HepG2 (cell line): ENCODE data around the gene DNAJC2. TPM values are rescaled to one million over a fixed set of nuclear protein-coding genes. Genes with fewer than 3 reads are reported as not detected.

Experiments
- DPF2 ChIP-seq: sonication (generic); formaldehyde crosslinking; IDR thresholded peaks from 2 replicates; pipeline ENCODE4 v1.4.0; 2020; ENCODE audit warnings: mild to moderate bottlenecking, low read depth, missing genetic modification reagents, borderline replicate concordance
- GFI1 ChIP-seq: sonication (generic); formaldehyde crosslinking; IDR thresholded peaks from 2 replicates; pipeline ENCODE4 v1.5.0; 2020; ENCODE audit warnings: missing genetic modification reagents, mild to moderate bottlenecking, borderline replicate concordance
- HIVEP1 ChIP-seq: sonication (generic); formaldehyde crosslinking; IDR thresholded peaks from 2 replicates; pipeline ENCODE4 v1.4.0; 2020; ENCODE audit warnings: mild to moderate bottlenecking, missing genetic modification reagents
- POGK ChIP-seq: sonication (generic); formaldehyde crosslinking; conservative IDR thresholded peaks from 2 replicates; pipeline ENCODE4 v1.8.0; 2022; ENCODE audit warnings: mild to moderate bottlenecking, moderate library complexity, missing genetic modification reagents
- TOE1 ChIP-seq: sonication (generic); formaldehyde crosslinking; IDR thresholded peaks from 2 replicates; pipeline ENCODE4 v1.4.0; 2020; ENCODE audit warnings: mild to moderate bottlenecking, missing genetic modification reagents
- ZC3H13 ChIP-seq: sonication (generic); formaldehyde crosslinking; IDR thresholded peaks from 2 replicates; pipeline ENCODE4 v1.8.1; 2023; ENCODE audit warnings: mild to moderate bottlenecking, missing genetic modification reagents, moderate library complexity
- ZMAT3 ChIP-seq: sonication (generic); formaldehyde crosslinking; conservative IDR thresholded peaks from 2 replicates; pipeline ENCODE4 v1.7.0; 2021; ENCODE audit warnings: missing genetic modification reagents
- ZNF136 ChIP-seq: sonication (generic); formaldehyde crosslinking; IDR thresholded peaks from 2 replicates; pipeline ENCODE4 v1.8.1; 2022; ENCODE audit warnings: low read depth, mild to moderate bottlenecking, moderate library complexity, missing genetic modification reagents
- ZNF460 ChIP-seq: sonication (generic); formaldehyde crosslinking; IDR thresholded peaks from 2 replicates; pipeline ENCODE4 v1.5.1; 2020; ENCODE audit warnings: missing genetic modification reagents, mild to moderate bottlenecking, borderline replicate concordance
- ZNF580 ChIP-seq: IDR thresholded peaks from 2 replicates; pipeline ENCODE4 v1.6.1; 2016; ENCODE audit warnings: low read depth, borderline replicate concordance
- ZNF724P ChIP-seq: sonication (generic); formaldehyde crosslinking; IDR thresholded peaks from 2 replicates; pipeline ENCODE4 v1.8.0; 2022; ENCODE audit warnings: missing genetic modification reagents, borderline replicate concordance
- ZNF83 ChIP-seq: sonication (generic); formaldehyde crosslinking; IDR thresholded peaks from 2 replicates; pipeline ENCODE4 v1.4.0; 2020; ENCODE audit warnings: missing genetic modification reagents, mild to moderate bottlenecking, borderline replicate concordance
- ZNF839 ChIP-seq: sonication (generic); formaldehyde crosslinking; IDR thresholded peaks from 2 replicates; pipeline ENCODE4 v1.4.0; 2020; ENCODE audit warnings: missing genetic modification reagents, mild to moderate bottlenecking, borderline replicate concordance
- polyA plus RNA-seq, 8 experiments: library from polyadenylated mRNA; depleted of rRNA in 3 of 8; stranded (reverse) in 7 of 8; unstranded in 1 of 8; fragments of >200 nt; fragmentation: Illumina TruSeq in 4 of 8; extraction: Trizol in 4 of 8; gene quantifications; 2 replicates each; pipeline versions ENCODE4 v1.2.1 to v1.2.3, GENCODE V29; 2011 to 2016; ENCODE audit warnings: low read depth in 4 of 8, missing spikeins in 1 of 8, mixed read lengths in 1 of 8; ENCODE audit not compliant: insufficient read depth in 1 of 8
- total RNA-seq, 5 experiments: library from RNA; depleted of rRNA; stranded (reverse); fragments of >200 nt; fragmentation: Illumina TruSeq; extraction: Trizol; gene quantifications; 2 replicates each; pipeline ENCODE4 v1.2.3, GENCODE V29; 2016; ENCODE audit warnings: low read depth in 1 of 5
- TF ChIP-seq, protein P1 (sequence below): sonication (generic); formaldehyde crosslinking; IDR thresholded peaks from 2 replicates; pipeline ENCODE4 v1.5.0; 2020; ENCODE audit warnings: missing genetic modification reagents
- TF ChIP-seq, protein P2 (sequence below): IDR thresholded peaks from 2 replicates; pipeline ENCODE4 v1.6.1; 2016; ENCODE audit warnings: low read depth, control low read depth

DNAJC2 gene
- total and polyA plus RNA-seq, 2 of the 13 experiments (the other 11 are each of a cell fraction or from before 2014, with no cell fraction given) = 19.6 to 42.0 TPM

DNA sequence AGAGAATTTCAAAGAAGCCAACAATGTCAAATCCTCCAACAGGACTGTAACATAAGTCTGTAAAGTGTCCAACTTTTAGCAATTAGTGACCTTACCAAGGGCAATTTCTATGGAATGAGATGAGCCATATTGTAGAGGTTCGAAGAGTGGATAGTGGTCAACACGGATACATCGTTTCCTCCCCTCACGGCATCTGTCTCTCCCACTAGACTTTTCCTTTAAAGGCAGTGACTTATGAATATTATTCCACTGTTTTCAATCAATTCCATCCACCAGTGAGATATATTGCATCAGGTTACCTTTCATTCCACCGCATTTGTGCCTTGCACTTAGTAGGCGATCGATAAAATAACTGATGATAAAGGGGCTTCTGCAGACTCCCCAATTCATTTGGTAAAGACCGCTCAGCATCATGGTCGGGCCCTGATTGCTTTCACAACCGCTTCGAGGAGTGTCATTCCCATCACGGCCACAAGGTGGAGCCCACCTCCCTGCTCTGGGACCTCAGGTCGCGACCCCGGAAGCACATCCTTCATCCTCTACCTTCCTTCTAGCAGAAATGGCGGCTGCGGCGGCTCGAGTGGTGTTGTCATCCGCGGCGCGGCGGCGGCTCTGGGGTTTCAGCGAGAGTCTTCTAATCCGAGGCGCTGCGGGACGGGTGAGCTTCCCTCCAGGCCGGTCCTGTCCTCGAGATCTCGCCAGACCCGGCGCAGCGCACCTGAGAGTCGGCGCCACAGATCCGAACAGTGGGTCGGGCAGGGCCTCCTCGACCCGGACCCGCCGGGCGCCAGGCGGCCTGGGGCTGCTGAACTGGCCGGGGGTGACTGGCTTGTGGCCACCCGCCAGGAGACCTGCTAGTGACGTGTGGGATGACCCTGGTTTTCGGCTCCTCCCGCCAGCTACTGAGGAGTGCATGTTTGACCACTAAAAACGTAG is 47.4 kb downstream of the DNAJC2 start, which contains the start of gene PMPCB (continued):
- TF ChIP-seq HIVEP1 = peak; percentile 66; the same call in 1 of the 2 replicates
- TF ChIP-seq, protein P1, sequence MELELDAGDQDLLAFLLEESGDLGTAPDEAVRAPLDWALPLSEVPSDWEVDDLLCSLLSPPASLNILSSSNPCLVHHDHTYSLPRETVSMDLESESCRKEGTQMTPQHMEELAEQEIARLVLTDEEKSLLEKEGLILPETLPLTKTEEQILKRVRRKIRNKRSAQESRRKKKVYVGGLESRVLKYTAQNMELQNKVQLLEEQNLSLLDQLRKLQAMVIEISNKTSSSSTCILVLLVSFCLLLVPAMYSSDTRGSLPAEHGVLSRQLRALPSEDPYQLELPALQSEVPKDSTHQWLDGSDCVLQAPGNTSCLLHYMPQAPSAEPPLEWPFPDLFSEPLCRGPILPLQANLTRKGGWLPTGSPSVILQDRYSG (CRISPR knock-in tag) = 0 out of 2 replicates have a peak, but pooled peaks have one; percentile 66
- TF ChIP-seq TOE1 = peak; percentile 70; the same call in 1 of the 2 replicates
- TF ChIP-seq ZC3H13 (CRISPR knock-in tag) = no peak
- no peak for TF ChIP-seq ZNF460 (CRISPR knock-in tag)
- TF ChIP-seq ZNF580 (CRISPR knock-in tag) = peak; percentile 90
- 0 out of 2 replicates have a peak, but pooled peaks have one; percentile 53 for TF ChIP-seq DPF2 (CRISPR knock-in tag)
- TF ChIP-seq ZNF724P (CRISPR knock-in tag) = peak; percentile 45; the same call in 1 of the 2 replicates
- TF ChIP-seq GFI1 = peak; percentile 13; the same call in 1 of the 2 replicates
- TF ChIP-seq ZMAT3 (CRISPR knock-in tag) = peak; percentile 77
- peak; percentile 90; the same call in 1 of the 2 replicates for TF ChIP-seq ZNF839 (CRISPR knock-in tag)
- 0 out of 2 replicates have a peak, but pooled peaks have one; percentile 42 for TF ChIP-seq ZNF136 (CRISPR knock-in tag)
- TF ChIP-seq ZNF83 (CRISPR knock-in tag) = peak; percentile 81; the same call in 1 of the 2 replicates
- peak; percentile 83 for TF ChIP-seq POGK (CRISPR knock-in tag)
- TF ChIP-seq, protein P2, sequence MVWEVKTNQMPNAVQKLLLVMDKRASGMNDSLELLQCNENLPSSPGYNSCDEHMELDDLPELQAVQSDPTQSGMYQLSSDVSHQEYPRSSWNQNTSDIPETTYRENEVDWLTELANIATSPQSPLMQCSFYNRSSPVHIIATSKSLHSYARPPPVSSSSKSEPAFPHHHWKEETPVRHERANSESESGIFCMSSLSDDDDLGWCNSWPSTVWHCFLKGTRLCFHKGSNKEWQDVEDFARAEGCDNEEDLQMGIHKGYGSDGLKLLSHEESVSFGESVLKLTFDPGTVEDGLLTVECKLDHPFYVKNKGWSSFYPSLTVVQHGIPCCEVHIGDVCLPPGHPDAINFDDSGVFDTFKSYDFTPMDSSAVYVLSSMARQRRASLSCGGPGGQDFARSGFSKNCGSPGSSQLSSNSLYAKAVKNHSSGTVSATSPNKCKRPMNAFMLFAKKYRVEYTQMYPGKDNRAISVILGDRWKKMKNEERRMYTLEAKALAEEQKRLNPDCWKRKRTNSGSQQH (CRISPR knock-in tag) = peak; percentile 63; the same call in 1 of the 2 replicates
